ENCODE results near the gene EIF2S2. TPM values are rescaled to one million over a fixed set of nuclear protein-coding genes. Genes with fewer than 3 reads are reported as not detected.

EIF2S2 gene
- total RNA-seq (2022; extraction: Qiagen RNA extraction), result 93.0 to 135 TPM (median 96.9 TPM) in 5 replicates

GRCh38 chr20:34111702-34112599 is at the start of gene EIF2S2:
Gene EIF2S2 (minus strand): TSS chr20:34112243. CDS start chr20:34112110, 133 bp downstream.

Other genes with a start within 250 kb of the EIF2S2 start
- 118 to 158 TPM (median 156 TPM) in 5 replicates for gene RALY, start 118.3 kb downstream of the EIF2S2 start, total RNA-seq (2022; extraction: Qiagen RNA extraction)
- gene ASIP, start 129.2 kb upstream of the EIF2S2 start, total RNA-seq (2022; extraction: Qiagen RNA extraction), result not detected in 5 replicates
- 311 to 333 TPM (median 327 TPM) in 5 replicates for gene AHCY, start 191.1 kb upstream of the EIF2S2 start, total RNA-seq (2022; extraction: Qiagen RNA extraction)

Data from A549 treated with CORT108297 at 1 μM for 4 hours (cell line).